Hepatocyte (in vitro differentiated cells): ENCODE measurements around the gene TUNAR. TPM values are rescaled to one million over a fixed set of nuclear protein-coding genes. Genes with fewer than 3 reads are reported as not detected.

Experiments
- DNase-seq: peaks from one replicate; pipeline ENCODE4 v3.0.0-alpha.2; 2016; ENCODE audit warnings: low spot score
- H2AFZ ChIP-seq: fragments of 200-600 bp; sonication (generic); 2 replicates; pipeline ENCODE4 v1.6.0; 2016; ENCODE audit warnings: antibody characterized with exemption, mild to moderate bottlenecking
- H3K27ac ChIP-seq: fragments of 200-600 bp; sonication (generic); 2 replicates; pipeline ENCODE4 v1.5.1; 2016; ENCODE audit warnings: mild to moderate bottlenecking
- H3K27me3 ChIP-seq: fragments of 200-600 bp; sonication (generic); 2 replicates; pipeline ENCODE4 v1.6.1; 2016
- H3K36me3 ChIP-seq: fragments of 200-600 bp; sonication (generic); replicated peaks from 2 replicates; pipeline ENCODE4 v1.5.1; 2016; ENCODE audit warnings: low read depth; ENCODE audit not compliant: insufficient read depth
- H3K4me1 ChIP-seq: fragments of 200-600 bp; sonication (generic); 2 replicates; pipeline ENCODE4 v1.5.1; 2016; ENCODE audit warnings: mild to moderate bottlenecking, moderate library complexity; ENCODE audit not compliant: insufficient read depth
- H3K4me2 ChIP-seq: fragments of 200-600 bp; sonication (generic); 2 replicates; pipeline ENCODE4 v1.6.0; 2016
- H3K4me3 ChIP-seq: fragments of 200-600 bp; sonication (generic); 2 replicates; pipeline ENCODE4 v1.5.1; 2016; ENCODE audit warnings: mild to moderate bottlenecking
- H3K79me2 ChIP-seq: fragments of 200-600 bp; sonication (generic); 2 replicates; pipeline ENCODE4 v1.6.0; 2017; ENCODE audit warnings: mild to moderate bottlenecking
- H3K9me2 ChIP-seq: fragments of 200-600 bp; sonication (generic); replicated peaks from 2 replicates; pipeline ENCODE4 v1.6.0; 2017; ENCODE audit warnings: mild to moderate bottlenecking; ENCODE audit not compliant: insufficient read depth
- H3K9me3 ChIP-seq: fragments of 200-600 bp; sonication (generic); 2 replicates; pipeline ENCODE4 v1.5.1; 2016; ENCODE audit warnings: low read depth, mild to moderate bottlenecking
- H4K20me1 ChIP-seq: fragments of 200-600 bp; sonication (generic); 2 replicates; pipeline ENCODE4 v1.6.0; 2016; ENCODE audit warnings: mild to moderate bottlenecking; ENCODE audit not compliant: insufficient read depth, poor library complexity, severe bottlenecking
- CTCF ChIP-seq: fragments of 200-600 bp; sonication (generic); IDR thresholded peaks from 2 replicates; pipeline ENCODE4 v1.5.1; 2016; ENCODE audit warnings: antibody characterized with exemption, mild to moderate bottlenecking; ENCODE audit not compliant: poor library complexity
- EZH2 ChIP-seq: fragments of 200-600 bp; sonication (generic); IDR thresholded peaks from 2 replicates; pipeline ENCODE4 v1.6.1; 2016; ENCODE audit warnings: antibody characterized with exemption, mild to moderate bottlenecking, borderline replicate concordance
- EZH2phosphoT487 ChIP-seq: fragments of 200-600 bp; sonication (generic); IDR thresholded peaks from one replicate; pipeline ENCODE4 v1.6.1; 2018; ENCODE audit warnings: antibody characterized with exemption, mild to moderate bottlenecking, low read depth, moderate library complexity; ENCODE audit not compliant: unreplicated experiment, severe bottlenecking
- WGBS: methylation state at CpG from one replicate; pipeline ENCODE4 v1.1.6; 2016; ENCODE audit warnings: low lambda C conversion rate; ENCODE audit errors: missing lambda C conversion rate; 5-methylcytosine and 5-hydroxymethylcytosine counted together
- polyA plus RNA-seq: library from polyadenylated mRNA; unstranded; fragments of >200 nt; fragmentation: Nextera tagmentation; extraction: Ambion mirVana; gene quantifications from 2 replicates; pipeline ENCODE4 v1.2.1, GENCODE V29; 2016
- total RNA-seq: library from RNA; depleted of rRNA; stranded (reverse); fragments of >200 nt; gene quantifications from 2 replicates; pipeline ENCODE4 v1.2.3, GENCODE V29; 2014

The TUNAR gene
- total and polyA plus RNA-seq, 2 experiments from 2014 or later: 0.13 TPM; not detected in 1

- Histone ChIP-seq H3K36me3 (no peaks in the 10 kb centered on the region), H3K4me1 (no peaks in the 10 kb centered on the region), H3K9me3 (no peaks in the 10 kb centered on the region), H3K4me3 (no peak overlapping the region), H3K9me2 (no peaks in the 10 kb centered on the region), H3K27me3 (peaks cover 3% of the 10 kb centered on the region), H3K79me2 (no peaks in the 10 kb centered on the region), H4K20me1 (no peaks in the 10 kb centered on the region), H3K4me2 (no peak overlapping the region), H3K27ac (no peak overlapping the region), H2AFZ (no peak overlapping the region)
- 86% methylated on average over 3 of the region's 3 CpGs for WGBS
- DNase-seq: no peak
- TF ChIP-seq EZH2phosphoT487: no peak
- TF ChIP-seq EZH2: no peak
- no peak for TF ChIP-seq CTCF
These were observed 46.2 kb upstream of the TUNAR start for GRCh38 chr14:95830386-95830785.

- 95% methylated on average over 2 of the region's 2 CpGs for WGBS
- H3K79me2 ChIP-seq: no peaks in the 10 kb centered on the region
These were observed 45.6 kb upstream of the TUNAR start for GRCh38 chr14:95831041-95831440.

GRCh38 chr14:95831468-95831867, 45.2 kb upstream of the TUNAR start:
- WGBS: 58% methylated on average over 5 of the region's 5 CpGs
- no peak for DNase-seq
- H3K4me2 ChIP-seq: no peak overlapping the region
- no peak overlapping the region for H3K4me3 ChIP-seq
- H4K20me1 ChIP-seq: no peaks in the 10 kb centered on the region
- no peak for TF ChIP-seq EZH2
- no peak for TF ChIP-seq CTCF
- no peak for TF ChIP-seq EZH2phosphoT487
- H3K9me2 ChIP-seq: no peaks in the 10 kb centered on the region
- no peaks in the 10 kb centered on the region for H3K79me2 ChIP-seq
- no peak overlapping the region for H2AFZ ChIP-seq
- H3K36me3 ChIP-seq: no peaks in the 10 kb centered on the region
- no peak overlapping the region for H3K27ac ChIP-seq
- no peaks in the 10 kb centered on the region for H3K9me3 ChIP-seq
- H3K4me1 ChIP-seq: no peaks in the 10 kb centered on the region
- H3K27me3 ChIP-seq: peaks cover under 1% of the 10 kb centered on the region

More at GRCh38 chr14:95831041-95831440, 45.6 kb upstream of the TUNAR start:
- H3K9me2 ChIP-seq: no peaks in the 10 kb centered on the region
- no peaks in the 10 kb centered on the region for H4K20me1 ChIP-seq
- peaks cover 3% of the 10 kb centered on the region for H3K27me3 ChIP-seq
- no peak overlapping the region for H3K4me3 ChIP-seq
- H3K4me2 ChIP-seq: no peak overlapping the region
- no peak for DNase-seq
- no peaks in the 10 kb centered on the region for H3K4me1 ChIP-seq
- H2AFZ ChIP-seq: no peak overlapping the region
- H3K9me3 ChIP-seq: no peaks in the 10 kb centered on the region
- no peak overlapping the region for H3K27ac ChIP-seq
- H3K36me3 ChIP-seq: no peaks in the 10 kb centered on the region
- TF ChIP-seq CTCF (no peak), EZH2phosphoT487 (no peak), EZH2 (no peak)

- 50% methylated on average over 8 of the region's 8 CpGs for WGBS
- Histone ChIP-seq H3K27ac (no peak overlapping the region), H3K79me2 (no peaks in the 10 kb centered on the region), H3K4me2 (no peak overlapping the region), H3K27me3 (no peaks in the 10 kb centered on the region), H3K9me3 (no peaks in the 10 kb centered on the region), H3K9me2 (no peaks in the 10 kb centered on the region), H3K4me1 (no peaks in the 10 kb centered on the region), H3K36me3 (no peaks in the 10 kb centered on the region), H2AFZ (no peak overlapping the region), H3K4me3 (no peak overlapping the region), H4K20me1 (no peaks in the 10 kb centered on the region)
- TF ChIP-seq EZH2: no peak
- no peak for TF ChIP-seq EZH2phosphoT487
- no peak for TF ChIP-seq CTCF
- DNase-seq: no peak
These were observed 44.6 kb upstream of the TUNAR start for GRCh38 chr14:95832012-95832411.
